Natural killer cell (primary cell): ENCODE data around the gene RANBP9. TPM values are rescaled to one million over a fixed set of nuclear protein-coding genes. Genes with fewer than 3 reads are reported as not detected.

Source experiments
- ATAC-seq, 3 donors: fragments of 150-1000 bp in 2 of 3; fragments of 200-7000 bp in 1 of 3; cut with Tn5 transposase; 1 replicate in 1 of 3; 2 replicates in 2 of 3; pipeline ENCODE4 v1.10.0; 2021; ENCODE audit warnings: mild to moderate bottlenecking in 2 of 3, moderate library complexity in 2 of 3
- DNase-seq, 2 donors: peaks; one replicate each; pipeline versions ENCODE4 v3.0.0 to v3.0.0-alpha.2; 2013 to 2021; ENCODE audit warnings: mixed read lengths in 1 of 2
- H3K27ac ChIP-seq: one replicate; pipeline ENCODE4 v1.5.1; 2013; ENCODE audit warnings: mild to moderate bottlenecking, low read length
- H3K27me3 ChIP-seq: one replicate; pipeline ENCODE4 v1.6.1; 2013; ENCODE audit warnings: low read length; ENCODE audit not compliant: control insufficient read depth, insufficient read depth
- H3K36me3 ChIP-seq: one replicate; pipeline ENCODE4 v1.6.1; 2013; ENCODE audit warnings: low read length; ENCODE audit not compliant: control insufficient read depth, insufficient read depth
- H3K4me1 ChIP-seq: one replicate; pipeline ENCODE4 v1.6.1; 2013; ENCODE audit warnings: low read length; ENCODE audit not compliant: control insufficient read depth, insufficient read depth
- H3K4me3 ChIP-seq: one replicate; pipeline ENCODE4 v1.5.1; 2013; ENCODE audit warnings: low read length
- H3K9me3 ChIP-seq: one replicate; pipeline ENCODE4 v1.6.1; 2013; ENCODE audit warnings: low read length; ENCODE audit not compliant: control insufficient read depth, insufficient read depth
- H3K27ac Mint-ChIP-seq, 2 donors: one replicate each; pipeline ENCODE4 v1.8.0; 2022; ENCODE audit warnings: mild to moderate bottlenecking in 2 of 2, mixed read lengths in 2 of 2, moderate library complexity in 1 of 2
- H3K27me3 Mint-ChIP-seq, 2 donors: one replicate each; pipeline ENCODE4 v1.8.0; 2022; ENCODE audit warnings: low read depth in 2 of 2, mixed read lengths in 2 of 2
- H3K36me3 Mint-ChIP-seq: one replicate; pipeline ENCODE4 v1.8.0; 2022; ENCODE audit warnings: mixed read lengths
- H3K4me1 Mint-ChIP-seq, 2 donors: one replicate each; pipeline ENCODE4 v1.8.0; 2022; ENCODE audit warnings: mixed read lengths in 2 of 2
- H3K4me3 Mint-ChIP-seq: one replicate; pipeline ENCODE4 v1.8.0; 2022; ENCODE audit warnings: mild to moderate bottlenecking, moderate library complexity, mixed read lengths
- H3K9me3 Mint-ChIP-seq, 2 donors: one replicate each; pipeline ENCODE4 v1.8.0; 2022; ENCODE audit warnings: mixed read lengths in 2 of 2
- WGBS: methylation state at CpG from one replicate; pipeline ENCODE4 v1.1.7; 2013; ENCODE audit warnings: missing lambda C conversion rate; ENCODE audit not compliant: insufficient coverage; 5-methylcytosine and 5-hydroxymethylcytosine counted together
- intact Hi-C: fragments of 100-400 bp; cut with micrococcal nuclease; formaldehyde crosslinking; loops from one replicate; pipeline ENCODE4 v1.14.2; 2022
- total RNA-seq, 4 donors: library from RNA; stranded (reverse); fragments of 120-200 nt in 1 of 4; gene quantifications; one replicate each; pipeline versions ENCODE4 v1.2.3 to v1.2.4, GENCODE V29; 2013 to 2022
- TF ChIP-seq, protein P1 (sequence below): fragments of 200-600 bp; IDR thresholded peaks from one replicate; pipeline ENCODE4 v1.8.0; 2022; ENCODE audit warnings: antibody characterized with exemption

RANBP9 gene
- total RNA-seq, 3 donors from 2014 or later (not counting 1 experiment from before 2014, with no cell fraction given) = 52.2 to 62.5 (median 57.6) TPM

DNA sequence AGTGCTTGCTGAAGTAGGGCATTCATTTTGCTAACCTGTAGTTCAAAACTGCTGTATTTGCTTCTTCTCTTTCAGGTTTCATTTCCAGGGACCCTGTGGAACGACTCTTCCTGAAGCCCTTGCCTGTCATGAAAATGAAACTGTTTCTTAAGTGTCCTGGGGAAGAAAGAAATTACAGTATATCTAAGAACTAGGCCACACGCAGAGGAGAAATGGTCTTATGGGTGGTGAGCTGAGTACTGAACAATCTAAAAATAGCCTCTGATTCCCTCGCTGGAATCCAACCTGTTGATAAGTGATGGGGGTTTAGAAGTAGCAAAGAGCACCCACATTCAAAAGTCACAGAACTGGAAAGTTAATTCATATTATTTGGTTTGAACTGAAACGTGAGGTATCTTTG is 99.9 kb downstream of the RANBP9 start:
- Histone ChIP-seq H3K27me3 (no peaks in the 10 kb centered on the region), H3K27ac (no peak overlapping the region), H3K4me1 (peaks cover 17% of the 10 kb centered on the region), H3K4me3 (no peak overlapping the region), H3K36me3 (peaks cover 4% of the 10 kb centered on the region), H3K9me3 (no peaks in the 10 kb centered on the region)
- no peaks in the 10 kb centered on the region for H3K27me3 Mint-ChIP-seq
- DNase-seq (no peak), ATAC-seq (no peak)
- intact Hi-C loops = no loop called here
- no peaks in the 10 kb centered on the region for H3K9me3 Mint-ChIP-seq
- H3K27ac Mint-ChIP-seq = no peak overlapping the region
- 59% methylated on average over 4 of the region's 4 CpGs for WGBS
- peaks cover 6% of the 10 kb centered on the region for H3K36me3 Mint-ChIP-seq
- TF ChIP-seq, protein P1, sequence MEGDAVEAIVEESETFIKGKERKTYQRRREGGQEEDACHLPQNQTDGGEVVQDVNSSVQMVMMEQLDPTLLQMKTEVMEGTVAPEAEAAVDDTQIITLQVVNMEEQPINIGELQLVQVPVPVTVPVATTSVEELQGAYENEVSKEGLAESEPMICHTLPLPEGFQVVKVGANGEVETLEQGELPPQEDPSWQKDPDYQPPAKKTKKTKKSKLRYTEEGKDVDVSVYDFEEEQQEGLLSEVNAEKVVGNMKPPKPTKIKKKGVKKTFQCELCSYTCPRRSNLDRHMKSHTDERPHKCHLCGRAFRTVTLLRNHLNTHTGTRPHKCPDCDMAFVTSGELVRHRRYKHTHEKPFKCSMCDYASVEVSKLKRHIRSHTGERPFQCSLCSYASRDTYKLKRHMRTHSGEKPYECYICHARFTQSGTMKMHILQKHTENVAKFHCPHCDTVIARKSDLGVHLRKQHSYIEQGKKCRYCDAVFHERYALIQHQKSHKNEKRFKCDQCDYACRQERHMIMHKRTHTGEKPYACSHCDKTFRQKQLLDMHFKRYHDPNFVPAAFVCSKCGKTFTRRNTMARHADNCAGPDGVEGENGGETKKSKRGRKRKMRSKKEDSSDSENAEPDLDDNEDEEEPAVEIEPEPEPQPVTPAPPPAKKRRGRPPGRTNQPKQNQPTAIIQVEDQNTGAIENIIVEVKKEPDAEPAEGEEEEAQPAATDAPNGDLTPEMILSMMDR = no peak
- H3K4me3 Mint-ChIP-seq = no peak overlapping the region
- H3K4me1 Mint-ChIP-seq = peaks cover 25 to 28% of the 10 kb centered on the region in 2 donors

GRCh38 chr6:13605634-13606033 is 106.0 kb downstream of the RANBP9 start:
- no peak for ATAC-seq

GRCh38 chr6:13604546-13605416 is 106.9 kb downstream of the RANBP9 start:
- no peak overlapping the region for H3K27ac ChIP-seq
- H3K36me3 ChIP-seq = peaks cover 12% of the 10 kb centered on the region
- no peak for ATAC-seq
- Mint-ChIP-seq H3K4me1 (peaks cover 0 to 10% of the 10 kb centered on the region in 2 donors), H3K36me3 (peaks cover 17% of the 10 kb centered on the region), H3K4me3 (no peak overlapping the region), H3K27ac (no peak overlapping the region), H3K27me3 (no peaks in the 10 kb centered on the region), H3K9me3 (no peaks in the 10 kb centered on the region)
- no peak overlapping the region for H3K4me3 ChIP-seq
- H3K9me3 ChIP-seq = no peaks in the 10 kb centered on the region
- WGBS = 97% methylated on average over 2 of the region's 2 CpGs
- no peak for DNase-seq
- TF ChIP-seq, protein P1 = no peak
- no peaks in the 10 kb centered on the region for H3K27me3 ChIP-seq
- H3K4me1 ChIP-seq = no peaks in the 10 kb centered on the region
- intact Hi-C loops = no loop called here

More at GRCh38 chr6:13605634-13606033, 106.0 kb downstream of the RANBP9 start:
- no peak overlapping the region for H3K27ac Mint-ChIP-seq
- no peaks in the 10 kb centered on the region for H3K27me3 ChIP-seq
- no peaks in the 10 kb centered on the region for H3K27me3 Mint-ChIP-seq
- no peak overlapping the region for H3K4me3 ChIP-seq
- H3K36me3 ChIP-seq = peaks cover 6% of the 10 kb centered on the region
- TF ChIP-seq, protein P1 = no peak
- no peak for DNase-seq
- H3K36me3 Mint-ChIP-seq = peaks cover 17% of the 10 kb centered on the region
- no peaks in the 10 kb centered on the region for H3K9me3 Mint-ChIP-seq
- H3K4me3 Mint-ChIP-seq = no peak overlapping the region
- intact Hi-C loops = no loop called here
- WGBS = 91% methylated on average over 4 of the region's 4 CpGs
- no peaks in the 10 kb centered on the region for H3K4me1 ChIP-seq
- no peak overlapping the region for H3K27ac ChIP-seq
- H3K4me1 Mint-ChIP-seq = peaks cover 0 to 10% of the 10 kb centered on the region in 2 donors
- no peaks in the 10 kb centered on the region for H3K9me3 ChIP-seq
